HUES48 (cell line): ENCODE data around the gene CCND2.

Experiments used
- H3K27ac ChIP-seq: one replicate; pipeline ENCODE4 v1.7.0; 2013; ENCODE audit warnings: low read depth, low read length, inconsistent platforms
- H3K27me3 ChIP-seq: 2 replicates; pipeline ENCODE4 v1.6.1; 2013; ENCODE audit warnings: mild to moderate bottlenecking, low read length; ENCODE audit not compliant: control insufficient read depth, insufficient read depth
- H3K36me3 ChIP-seq: 2 replicates; pipeline ENCODE4 v1.6.1; 2013; ENCODE audit warnings: low read length; ENCODE audit not compliant: control insufficient read depth, insufficient read depth
- H3K4me1 ChIP-seq: 2 replicates; pipeline ENCODE4 v1.6.1; 2013; ENCODE audit warnings: mild to moderate bottlenecking, low read length; ENCODE audit not compliant: control insufficient read depth, insufficient read depth
- H3K4me3 ChIP-seq: 2 replicates; pipeline ENCODE4 v1.5.1; 2013; ENCODE audit warnings: mild to moderate bottlenecking, low read depth, low read length
- H3K9ac ChIP-seq: 2 replicates; pipeline ENCODE4 v1.6.1; 2013; ENCODE audit warnings: mild to moderate bottlenecking, low read depth, low read length, moderate library complexity
- H3K9me3 ChIP-seq: 2 replicates; pipeline ENCODE4 v1.6.1; 2013; ENCODE audit warnings: low read length; ENCODE audit not compliant: control insufficient read depth, insufficient read depth

Gene CCND2

GRCh38 chr12:4277857-4278256 is 4.3 kb downstream of the CCND2 start:
- Histone ChIP-seq H3K36me3 (peaks cover 66% of the 10 kb centered on the region), H3K27me3 (peaks cover 24% of the 10 kb centered on the region), H3K4me3 (no peak overlapping the region)

GRCh38 chr12:4278329-4279197 is 5.0 kb downstream of the CCND2 start:
- Histone ChIP-seq H3K9me3 (no peaks in the 10 kb centered on the region), H3K27me3 (peaks cover 18% of the 10 kb centered on the region), H3K4me1 (peaks cover 29% of the 10 kb centered on the region), H3K9ac (no peak overlapping the region), H3K36me3 (peaks cover 73% of the 10 kb centered on the region), H3K27ac (no peak overlapping the region), H3K4me3 (no peak overlapping the region)

More at GRCh38 chr12:4277857-4278256, 4.3 kb downstream of the CCND2 start:
- Histone ChIP-seq H3K4me1 (peaks cover 32% of the 10 kb centered on the region), H3K9ac (no peak overlapping the region), H3K27ac (no peak overlapping the region), H3K9me3 (no peaks in the 10 kb centered on the region)

- Histone ChIP-seq H3K36me3 (peaks cover 79% of the 10 kb centered on the region), H3K27ac (no peak overlapping the region), H3K4me1 (peaks cover 29% of the 10 kb centered on the region), H3K9ac (no peak overlapping the region), H3K4me3 (no peak overlapping the region), H3K9me3 (no peaks in the 10 kb centered on the region), H3K27me3 (peaks cover 13% of the 10 kb centered on the region)
Observed at GRCh38 chr12:4279198-4279690, 5.7 kb downstream of the CCND2 start.

GRCh38 chr12:4280351-4281163 is 7.0 kb downstream of the CCND2 start:
- no peak overlapping the region for H3K27ac ChIP-seq
- H3K36me3 ChIP-seq = peaks cover 90% of the 10 kb centered on the region
- H3K9ac ChIP-seq = no peak overlapping the region
- peaks cover 12% of the 10 kb centered on the region for H3K27me3 ChIP-seq
- peaks cover 29% of the 10 kb centered on the region for H3K4me1 ChIP-seq
- no peaks in the 10 kb centered on the region for H3K9me3 ChIP-seq
- no peak overlapping the region for H3K4me3 ChIP-seq

GRCh38 chr12:4281173-4281654 is 7.7 kb downstream of the CCND2 start:
- Histone ChIP-seq H3K27ac (no peak overlapping the region), H3K4me1 (peaks cover 24% of the 10 kb centered on the region), H3K36me3 (peaks cover 94% of the 10 kb centered on the region), H3K9me3 (no peaks in the 10 kb centered on the region), H3K27me3 (peaks cover 5% of the 10 kb centered on the region), H3K9ac (no peak overlapping the region), H3K4me3 (no peak overlapping the region)

GRCh38 chr12:4282103-4282891 is 8.7 kb downstream of the CCND2 start:
- Histone ChIP-seq H3K27ac (no peak overlapping the region), H3K27me3 (no peaks in the 10 kb centered on the region), H3K9ac (no peak overlapping the region), H3K36me3 (peaks cover 96% of the 10 kb centered on the region), H3K9me3 (no peaks in the 10 kb centered on the region), H3K4me1 (peaks cover 15% of the 10 kb centered on the region), H3K4me3 (no peak overlapping the region)

GRCh38 chr12:4282892-4283511 is 9.4 kb downstream of the CCND2 start:
- Histone ChIP-seq H3K4me1 (peaks cover 8% of the 10 kb centered on the region), H3K9ac (no peak overlapping the region), H3K9me3 (no peaks in the 10 kb centered on the region), H3K27ac (no peak overlapping the region), H3K4me3 (no peak overlapping the region), H3K36me3 (peaks cover 96% of the 10 kb centered on the region), H3K27me3 (no peaks in the 10 kb centered on the region)

GRCh38 chr12:4283512-4284255 is 10.1 kb downstream of the CCND2 start:
- Histone ChIP-seq H3K27me3 (no peaks in the 10 kb centered on the region), H3K36me3 (peaks cover 96% of the 10 kb centered on the region), H3K27ac (no peak overlapping the region), H3K4me1 (peaks cover under 1% of the 10 kb centered on the region; the same call in 1 of the 2 replicates), H3K9me3 (no peaks in the 10 kb centered on the region), H3K9ac (no peak overlapping the region), H3K4me3 (no peak overlapping the region)

- H3K27ac ChIP-seq = no peak overlapping the region
- H3K4me1 ChIP-seq = no peaks in the 10 kb centered on the region
- no peaks in the 10 kb centered on the region for H3K27me3 ChIP-seq
- H3K9ac ChIP-seq = no peak overlapping the region
- no peaks in the 10 kb centered on the region for H3K9me3 ChIP-seq
- no peak overlapping the region for H3K4me3 ChIP-seq
- peaks cover 96% of the 10 kb centered on the region for H3K36me3 ChIP-seq
Observed at GRCh38 chr12:4284306-4284705, 10.7 kb downstream of the CCND2 start.
